GM21576 (cell line): ENCODE results near the gene RIT1.
A peak's percentile ranks its signal among the peaks of the same experiment; 100 is the strongest.
"Not testable (repeated sequence)": the region's sequence is repeated elsewhere in the genome, so short reads cannot be mapped to it uniquely, and the experiment has no call there.

Experiments used
- ATAC-seq: cut with Tn5 transposase; IDR thresholded peaks from one replicate; pipeline ENCODE4 v1.9.1; 2021; ENCODE audit warnings: mild to moderate bottlenecking, moderate library complexity; ENCODE audit not compliant: unreplicated experiment

The RIT1 gene

DNA sequence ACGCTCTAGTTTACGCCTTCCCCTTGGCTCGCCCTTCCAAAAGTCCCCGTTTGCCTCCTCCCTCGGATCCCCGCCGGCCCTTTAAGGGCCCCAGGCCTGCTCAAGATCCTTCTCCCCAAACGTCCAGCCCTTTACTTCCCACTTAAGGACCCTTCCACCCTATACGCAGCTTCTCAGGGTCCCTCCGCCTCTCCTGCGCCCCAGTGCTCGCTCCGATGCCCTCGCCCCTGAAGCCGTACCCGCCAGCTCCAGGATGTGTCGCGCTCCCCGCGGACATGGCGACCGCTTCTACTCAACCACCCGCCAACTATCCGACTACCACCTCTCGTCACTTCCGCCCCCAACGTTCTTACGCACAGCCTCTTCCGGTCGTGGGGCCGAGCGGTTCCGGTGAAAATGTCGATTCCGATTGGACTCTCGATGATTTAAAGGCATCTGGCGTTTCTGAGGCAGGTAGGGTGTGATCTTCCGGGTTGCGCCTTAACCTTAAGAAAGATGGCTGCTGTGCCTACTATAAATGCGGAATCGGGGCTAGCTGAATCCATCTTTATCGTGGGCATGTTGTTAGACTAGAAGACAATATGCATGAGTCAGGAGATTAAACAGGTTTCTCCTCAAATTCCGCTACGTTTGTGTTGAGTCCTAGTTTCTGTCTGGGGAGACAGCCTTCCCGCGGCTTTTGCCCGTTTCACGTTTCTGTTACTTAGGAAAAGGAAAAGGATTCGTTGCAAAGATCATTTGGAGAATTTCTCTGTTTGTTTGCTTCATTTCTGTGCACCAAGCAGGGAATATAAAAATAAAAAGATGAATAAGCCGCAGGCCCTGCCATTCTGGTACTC, 23.2 kb upstream of the RIT1 start, which contains the start of gene KHDC4:
Gene KHDC4, minus strand, starts transcription at position 317 of the 839 bp plus-strand sequence. Its CDS starts 40 bp downstream, at position 277.
- peak; percentile 92 for ATAC-seq

- no peak for ATAC-seq
These were observed 22.5 kb upstream of the RIT1 start for GRCh38 chr1:155933591-155934096.

DNA sequence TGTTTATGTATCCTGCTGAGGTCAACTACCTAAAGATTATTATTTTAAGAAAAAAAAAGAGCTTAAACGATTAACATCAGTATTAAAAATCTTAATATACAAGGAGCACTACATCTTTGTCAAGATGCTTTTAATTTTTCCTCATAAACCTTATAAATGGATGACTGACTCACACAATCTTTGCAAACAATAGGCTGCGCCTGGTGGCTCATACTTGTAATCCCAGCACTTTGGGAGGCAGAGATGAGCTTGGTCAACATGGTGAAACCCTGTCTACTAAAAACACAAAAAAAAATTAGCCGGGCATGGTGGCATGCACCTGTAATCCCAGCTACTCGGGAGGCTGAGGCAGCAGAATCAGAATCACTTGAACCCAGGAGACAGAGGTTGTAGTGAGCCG, 21.3 kb upstream of the RIT1 start:
- no peak for ATAC-seq

DNA sequence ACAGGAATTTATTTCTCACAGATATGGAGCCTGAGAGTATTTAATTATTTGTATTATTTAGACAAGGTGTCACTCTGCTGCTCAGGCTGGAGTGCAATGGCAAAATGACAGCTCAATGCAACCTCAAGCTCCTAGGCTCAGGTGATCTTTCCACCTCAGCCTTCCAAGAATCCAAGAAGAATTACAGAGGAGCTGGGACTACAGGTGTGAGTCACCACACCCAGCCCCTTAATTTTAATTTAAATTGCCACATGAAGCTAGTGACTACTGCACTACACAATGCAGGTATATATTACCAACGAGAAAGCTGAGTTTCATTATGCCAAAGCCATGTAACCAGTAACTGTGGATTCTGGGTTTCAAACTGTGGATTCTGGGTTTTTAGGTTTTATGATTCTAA, 20.9 kb upstream of the RIT1 start:
- no peak for ATAC-seq

GRCh38 chr1:155931332-155932038, 20.3 kb upstream of the RIT1 start:
- ATAC-seq: no peak

DNA sequence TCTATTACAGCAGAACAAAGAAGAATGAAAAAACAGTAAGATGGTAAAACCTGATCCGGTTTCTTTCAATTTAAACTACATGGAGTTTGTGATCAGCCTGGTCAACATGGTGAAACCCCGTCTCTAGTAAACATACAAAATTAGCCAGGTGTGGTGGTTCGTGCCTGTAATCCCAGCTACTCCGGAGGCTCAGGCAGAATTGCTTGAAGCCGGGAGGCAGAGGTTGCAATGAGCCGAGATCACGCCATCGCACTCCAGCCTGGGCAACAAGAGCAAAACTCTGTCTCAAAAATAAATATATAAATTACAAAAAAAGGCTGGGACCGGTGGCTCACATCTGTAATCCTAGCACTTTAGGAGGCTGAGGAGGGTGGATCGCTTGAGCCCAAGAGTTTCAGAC, 19.6 kb upstream of the RIT1 start:
- ATAC-seq: not testable (repeated sequence)

DNA sequence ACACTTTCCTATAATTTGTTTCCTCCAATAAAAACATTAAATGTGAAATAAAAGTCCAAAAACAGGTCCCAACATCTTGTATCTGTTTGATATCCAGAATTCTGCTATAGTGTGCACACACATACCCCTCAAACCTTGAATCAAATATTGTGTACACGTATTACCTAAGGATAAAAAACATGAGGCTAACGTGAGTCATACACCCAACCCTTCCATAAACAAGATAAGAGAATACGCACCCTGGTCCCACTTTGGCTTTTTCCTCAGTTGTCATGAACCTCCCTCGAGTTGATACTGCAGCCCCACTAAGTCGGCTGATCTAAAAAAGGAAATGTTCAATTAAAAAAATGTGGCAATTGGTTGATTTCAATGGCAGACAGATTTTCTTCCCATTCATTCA, 17.9 kb upstream of the RIT1 start:
- ATAC-seq: no peak

GRCh38 chr1:155925506-155925905, 14.4 kb upstream of the RIT1 start:
- ATAC-seq: no peak

DNA sequence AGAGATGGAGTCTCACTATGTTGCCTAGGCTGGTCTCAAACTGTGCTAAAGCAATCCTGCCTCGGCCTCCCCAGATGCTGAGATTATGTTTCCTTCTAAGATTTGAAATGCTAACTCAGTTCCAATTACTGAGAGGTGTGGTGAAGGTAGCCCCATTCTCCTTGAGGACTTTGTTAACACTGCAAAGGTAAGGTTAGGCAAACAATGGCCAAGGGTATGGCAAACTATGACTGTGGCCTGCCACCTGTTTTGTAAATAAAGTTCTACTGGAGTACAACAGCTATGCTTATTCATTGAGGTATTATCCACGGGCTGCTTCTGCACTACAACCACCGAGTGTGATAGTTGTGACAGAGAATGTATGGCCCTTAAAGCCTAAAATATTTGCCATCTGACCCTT, 9.6 kb upstream of the RIT1 start:
- ATAC-seq: no peak

DNA sequence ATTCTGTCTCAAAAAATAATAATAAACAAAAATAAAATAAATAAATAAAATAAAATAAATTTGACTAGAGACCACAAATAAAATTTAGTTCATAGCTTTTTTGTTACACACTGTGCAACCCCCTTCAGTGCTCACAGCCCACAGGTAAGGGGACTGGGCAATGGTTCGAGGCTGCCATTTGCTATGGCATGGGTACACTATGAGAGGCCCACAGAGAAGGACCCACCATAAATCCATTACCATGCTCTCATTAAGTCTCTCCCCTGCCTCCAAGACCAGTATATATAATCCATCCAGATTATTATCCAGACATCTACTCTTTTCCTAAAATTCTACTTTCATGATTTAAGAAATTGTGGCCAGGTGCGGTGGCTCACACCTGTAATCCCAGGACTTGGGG, 8.7 kb upstream of the RIT1 start:
- no peak for ATAC-seq

- no peak for ATAC-seq
These were observed 7.5 kb upstream of the RIT1 start for GRCh38 chr1:155918660-155919059.

- ATAC-seq: no peak
These were observed 3.0 kb upstream of the RIT1 start for GRCh38 chr1:155913969-155914757.

DNA sequence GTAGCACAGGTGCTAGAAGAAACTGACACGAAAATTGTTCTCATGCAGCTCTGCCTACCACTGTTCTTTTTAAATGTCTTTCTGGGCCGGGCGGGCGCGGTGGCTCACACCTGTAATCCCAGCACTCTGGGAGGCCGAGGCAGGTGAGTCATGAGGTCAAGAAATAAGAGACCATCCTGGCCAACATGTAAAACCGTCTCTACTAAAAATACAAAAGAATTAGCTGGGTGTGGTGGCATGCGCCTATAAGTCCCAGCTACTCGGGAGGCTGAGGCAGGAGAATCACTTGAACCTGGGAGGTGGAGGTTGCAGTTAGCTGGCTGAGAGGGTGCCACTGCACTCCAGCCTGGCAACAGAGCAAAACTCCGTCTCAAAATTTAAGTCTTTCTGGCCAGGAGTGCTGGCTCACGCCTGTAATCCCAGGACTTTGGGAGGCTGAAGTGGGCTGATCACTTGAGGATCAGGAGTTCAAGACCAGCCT, 947 bp upstream of the RIT1 start:
- no peak for ATAC-seq

GRCh38 chr1:155910621-155911121, 478 bp downstream of the RIT1 start:
- no peak for ATAC-seq

DNA sequence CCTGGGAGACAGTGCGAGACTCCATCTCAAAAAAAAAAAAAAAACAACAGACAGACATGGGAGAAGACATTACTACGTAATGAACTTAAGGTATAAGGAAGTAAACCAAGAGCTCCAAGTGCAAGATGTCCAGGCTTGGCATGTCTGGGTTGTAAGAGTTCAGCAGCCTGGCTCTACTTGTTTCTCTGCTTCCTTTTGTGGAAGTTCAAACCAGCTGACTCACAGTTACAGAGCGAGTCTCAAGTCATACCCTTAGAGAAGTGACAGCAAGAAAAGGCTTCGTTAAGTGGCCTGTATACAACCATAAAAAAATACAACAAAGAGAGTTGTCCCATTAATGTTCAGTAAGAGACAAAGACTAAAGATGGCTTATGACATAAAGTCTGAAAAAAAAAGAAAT, 1.3 kb downstream of the RIT1 start:
- ATAC-seq: no peak

GRCh38 chr1:155904261-155904660, 6.9 kb downstream of the RIT1 start:
- ATAC-seq: no peak

DNA sequence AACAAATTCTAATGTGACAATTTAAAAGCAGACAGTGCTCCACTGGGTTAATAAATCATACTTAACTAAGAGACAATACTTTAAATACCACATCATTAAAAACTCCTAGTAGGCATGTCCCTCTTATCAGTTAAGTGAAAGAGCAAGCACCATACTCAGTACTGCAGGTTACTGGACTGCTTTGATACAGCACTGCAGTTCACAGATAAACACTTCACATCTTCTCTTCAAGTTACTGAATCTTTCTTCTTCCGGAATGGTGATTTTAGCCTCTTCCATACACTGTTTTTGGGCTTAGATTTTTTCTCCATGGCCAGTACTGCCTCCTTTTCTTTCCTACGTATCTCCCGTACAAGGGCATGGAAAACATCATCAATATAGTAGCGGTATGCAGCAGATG, 11.0 kb downstream of the RIT1 start:
- no peak for ATAC-seq

- no peak for ATAC-seq
These were observed 11.5 kb downstream of the RIT1 start for GRCh38 chr1:155899683-155900082.

DNA sequence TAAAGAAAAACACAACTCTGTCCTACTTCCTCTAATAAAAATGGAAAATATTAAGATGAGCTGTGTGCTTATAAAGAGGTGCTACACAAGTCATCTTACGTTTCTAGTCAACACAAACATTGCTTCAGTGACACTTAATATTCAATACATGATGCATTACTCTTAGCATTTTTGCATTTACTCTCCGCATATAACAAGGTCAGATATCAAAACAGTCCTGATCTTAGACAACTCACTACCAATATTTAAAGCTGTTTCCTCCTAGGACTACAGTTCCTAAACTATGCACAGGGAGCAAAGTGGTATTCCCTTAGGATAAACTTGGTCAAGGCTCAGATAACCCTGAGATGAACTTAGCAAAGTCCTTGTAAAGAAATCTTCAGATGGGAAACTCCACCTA, 12.3 kb downstream of the RIT1 start:
- ATAC-seq: no peak

GRCh38 chr1:155897746-155898145, 13.4 kb downstream of the RIT1 start:
- ATAC-seq: no peak

- not testable (repeated sequence) for ATAC-seq
These were observed 14.7 kb downstream of the RIT1 start for GRCh38 chr1:155896476-155896875.
